HEK293 (cell line): ENCODE results near the gene RNASEH1.

Source experiments
- CTCF ChIP-seq: fragments of 450-650 bp; formaldehyde crosslinking; IDR thresholded peaks from 2 replicates; pipeline ENCODE4 v1.5.1; 2016; ENCODE audit warnings: missing biosample characterization, missing genetic modification characterization
- GLIS1 ChIP-seq: fragments of 450-650 bp; formaldehyde crosslinking; IDR thresholded peaks from 2 replicates; pipeline ENCODE4 v1.5.1; 2016; ENCODE audit warnings: missing biosample characterization, missing genetic modification characterization
- ZBTB11 ChIP-seq: fragments of 450-650 bp; formaldehyde crosslinking; conservative IDR thresholded peaks from 2 replicates; pipeline ENCODE4 v1.5.1; 2016; ENCODE audit warnings: low read depth, missing biosample characterization, missing genetic modification characterization
- ZBTB20 ChIP-seq: fragments of 450-650 bp; formaldehyde crosslinking; IDR thresholded peaks from 2 replicates; pipeline ENCODE4 v1.5.1; 2016; ENCODE audit warnings: missing biosample characterization, missing genetic modification characterization
- ZBTB48 ChIP-seq: fragments of 450-650 bp; formaldehyde crosslinking; IDR thresholded peaks from 2 replicates; pipeline ENCODE4 v1.5.1; 2016; ENCODE audit warnings: missing biosample characterization, missing genetic modification characterization
- ZNF274 ChIP-seq, 2 experiments: fragments of 200-500 bp in 1 of 2; fragments of 450-650 bp in 1 of 2; sonication (Bioruptor generic) in 1 of 2; formaldehyde crosslinking in 1 of 2; IDR thresholded peaks; 2 replicates each; pipeline versions ENCODE4 v1.5.1 to v1.6.1; 2014 to 2016; ENCODE audit warnings: borderline replicate concordance in 1 of 2, inconsistent platforms in 1 of 2, low read length in 1 of 2, missing biosample characterization in 1 of 2, missing genetic modification characterization in 1 of 2
- ZNF510 ChIP-seq: fragments of 450-650 bp; formaldehyde crosslinking; IDR thresholded peaks from 2 replicates; pipeline ENCODE4 v1.5.1; 2018; ENCODE audit warnings: mild to moderate bottlenecking, missing genetic modification characterization, missing biosample characterization; ENCODE audit not compliant: insufficient replicate concordance
- ZNF560 ChIP-seq: fragments of 450-650 bp; formaldehyde crosslinking; IDR thresholded peaks from 2 replicates; pipeline ENCODE4 v1.5.1; 2017; ENCODE audit warnings: missing biosample characterization, missing genetic modification characterization, borderline replicate concordance
- ZNF561 ChIP-seq: fragments of 450-650 bp; IDR thresholded peaks from 2 replicates; pipeline ENCODE4 v1.5.1; 2018; ENCODE audit warnings: missing biosample characterization, missing genetic modification characterization, borderline replicate concordance
- ZNF639 ChIP-seq: fragments of 450-650 bp; formaldehyde crosslinking; IDR thresholded peaks from 2 replicates; pipeline ENCODE4 v1.5.1; 2016; ENCODE audit warnings: missing biosample characterization, missing genetic modification characterization
- ZNF677 ChIP-seq: fragments of 450-650 bp; IDR thresholded peaks from 2 replicates; pipeline ENCODE4 v1.5.0; 2018; ENCODE audit warnings: missing biosample characterization, mild to moderate bottlenecking, missing genetic modification characterization, moderate library complexity

- TF ChIP-seq ZNF560 (tag by site-specific recombination) (no peak), ZNF561 (no peak), ZNF510 (no peak), ZBTB11 (tag by site-specific recombination) (no peak), CTCF (no peak), ZNF639 (tag by site-specific recombination) (no peak), ZNF274 (IDR thresholded peaks at IDR 0.05; ENCODE audit: low read length) (no peak), ZNF274 (tag by site-specific recombination; IDR thresholded peaks at IDR 0.05; ENCODE audit: borderline replicate concordance) (no peak), GLIS1 (tag by site-specific recombination) (no peak), ZNF677 (no peak), ZBTB48 (tag by site-specific recombination) (no peak), ZBTB20 (tag by site-specific recombination) (no peak)
Measured at GRCh38 chr2:3606028-3606369, 47.9 kb upstream of the RNASEH1 start.
